Neuronal stem cell (in vitro differentiated cells): Measurements from ENCODE around the gene ARRDC3.
A peak's percentile ranks its signal among the peaks of the same experiment; 100 is the strongest.

Source experiments
- DNase-seq: peaks from one replicate; pipeline ENCODE4 v3.0.0-alpha.2; 2013; ENCODE audit warnings: low spot score
- H2AFZ ChIP-seq: one replicate; pipeline ENCODE4 v1.6.1; 2013; ENCODE audit warnings: mild to moderate bottlenecking, low read length, inconsistent platforms
- H2AK5ac ChIP-seq: 2 replicates; pipeline ENCODE4 v1.6.1; 2013; ENCODE audit warnings: low read depth, mild to moderate bottlenecking, inconsistent platforms, low read length, moderate library complexity, mixed read lengths
- H2BK120ac ChIP-seq: 2 replicates; pipeline ENCODE4 v1.6.1; 2013; ENCODE audit warnings: low read depth, mild to moderate bottlenecking, inconsistent platforms, low read length, moderate library complexity, mixed read lengths
- H2BK12ac ChIP-seq: one replicate; pipeline ENCODE4 v1.6.1; 2013; ENCODE audit warnings: low read length, inconsistent platforms
- H2BK15ac ChIP-seq: 2 replicates; pipeline ENCODE4 v1.6.1; 2013; ENCODE audit warnings: mild to moderate bottlenecking, low read length, inconsistent platforms, mixed read lengths
- H2BK5ac ChIP-seq: one replicate; pipeline ENCODE4 v1.6.1; 2013; ENCODE audit warnings: inconsistent platforms, mild to moderate bottlenecking, low read length, moderate library complexity
- H3K14ac ChIP-seq: one replicate; pipeline ENCODE4 v1.6.1; 2013; ENCODE audit warnings: low read length, inconsistent platforms
- H3K18ac ChIP-seq: 2 replicates; pipeline ENCODE4 v1.6.1; 2013; ENCODE audit warnings: low read length, inconsistent platforms
- H3K23ac ChIP-seq: 2 replicates; pipeline ENCODE4 v1.6.1; 2013; ENCODE audit warnings: low read depth, mild to moderate bottlenecking, mixed read lengths, low read length, inconsistent platforms; ENCODE audit not compliant: poor library complexity
- H3K27ac ChIP-seq: replicated peaks from 3 replicates; pipeline ENCODE4 v1.5.1; 2013; ENCODE audit warnings: low read length, inconsistent platforms
- H3K27me3 ChIP-seq, 3 experiments: 2 replicates each; pipeline ENCODE4 v1.6.1; 2013; ENCODE audit warnings: low read length in 3 of 3, mild to moderate bottlenecking in 2 of 3, inconsistent platforms in 1 of 3, low read depth in 1 of 3, mixed read lengths in 1 of 3, moderate library complexity in 1 of 3; ENCODE audit not compliant: control insufficient read depth in 3 of 3, insufficient read depth in 3 of 3
- H3K36me3 ChIP-seq, 2 donors: replicated peaks in 1 of 2; 2 replicates each; pipeline ENCODE4 v1.6.1; 2013; ENCODE audit warnings: low read length in 2 of 2; ENCODE audit not compliant: control insufficient read depth in 2 of 2, insufficient read depth in 2 of 2
- H3K4ac ChIP-seq: 2 replicates; pipeline ENCODE4 v1.6.1; 2013; ENCODE audit warnings: inconsistent platforms, mild to moderate bottlenecking, low read length, moderate library complexity
- H3K4me1 ChIP-seq, 2 donors: 1 replicate in 1 of 2; 2 replicates in 1 of 2; pipeline ENCODE4 v1.6.1; 2013; ENCODE audit warnings: low read length in 2 of 2, low read depth in 1 of 2; ENCODE audit not compliant: control insufficient read depth in 2 of 2, insufficient read depth in 1 of 2
- H3K4me2 ChIP-seq: one replicate; pipeline ENCODE4 v1.6.1; 2013; ENCODE audit warnings: mild to moderate bottlenecking, low read length, inconsistent platforms; ENCODE audit not compliant: insufficient read depth, poor library complexity, severe bottlenecking
- H3K4me3 ChIP-seq, 2 donors: 2 replicates each; pipeline ENCODE4 v1.5.1; 2013; ENCODE audit warnings: low read length in 2 of 2, mild to moderate bottlenecking in 2 of 2, inconsistent platforms in 1 of 2, moderate library complexity in 1 of 2
- H3K79me1 ChIP-seq: one replicate; pipeline ENCODE4 v1.6.1; 2013; ENCODE audit warnings: low read depth, mild to moderate bottlenecking, inconsistent platforms, low read length, moderate library complexity
- H3K9ac ChIP-seq: one replicate; pipeline ENCODE4 v1.6.1; 2013; ENCODE audit warnings: mild to moderate bottlenecking, low read depth, low read length, inconsistent platforms; ENCODE audit not compliant: poor library complexity
- H3K9me3 ChIP-seq, 2 donors: replicated peaks in 1 of 2; 2 replicates each; pipeline versions ENCODE3 to v1.6.1; 2013; ENCODE audit warnings: low read length in 2 of 2, mild to moderate bottlenecking in 2 of 2, inconsistent platforms in 1 of 2, low read depth in 1 of 2, mixed read lengths in 1 of 2, moderate library complexity in 1 of 2; ENCODE audit not compliant: control insufficient read depth in 2 of 2, insufficient read depth in 1 of 2
- H4K8ac ChIP-seq: one replicate; pipeline ENCODE4 v1.6.1; 2013; ENCODE audit warnings: low read depth, mild to moderate bottlenecking, inconsistent platforms, low read length, moderate library complexity
- H4K91ac ChIP-seq: one replicate; pipeline ENCODE4 v1.6.1; 2013; ENCODE audit warnings: low read length, low read depth, mild to moderate bottlenecking, inconsistent platforms; ENCODE audit not compliant: poor library complexity
- WGBS, 2 donors: extraction: QIAGEN DNeasy Blood & Tissue Kit; methylation state at CpG; one replicate each; pipeline ENCODE4 v1.1.7; 2013; ENCODE audit warnings: missing lambda C conversion rate in 2 of 2, mixed read lengths in 1 of 2; ENCODE audit not compliant: insufficient read length in 2 of 2, insufficient replicate concordance in 1 of 2; ENCODE audit errors: extremely low coverage in 2 of 2; 5-methylcytosine and 5-hydroxymethylcytosine counted together

ARRDC3 gene

DNA sequence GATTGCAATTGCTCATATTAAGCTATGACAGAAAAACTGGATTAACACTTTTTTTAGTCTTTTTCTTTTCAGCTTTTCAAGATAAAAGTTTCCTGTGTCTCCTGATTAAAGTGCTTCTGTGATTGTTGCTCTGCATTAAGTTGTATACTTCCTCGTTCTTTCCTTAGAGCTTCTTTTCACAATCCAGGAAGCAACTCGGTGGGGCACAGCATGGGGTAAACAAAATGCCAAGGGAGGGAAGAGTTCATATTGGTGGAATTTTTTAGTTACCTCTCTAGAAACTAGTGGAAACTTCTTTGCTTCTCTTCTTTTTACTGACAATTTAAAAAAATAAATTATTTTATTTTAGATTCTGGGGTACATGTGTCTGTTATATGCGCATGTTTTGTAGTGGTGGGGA is 37.8 kb upstream of the ARRDC3 start:
- peak overlapping the region; percentile 13 for H2AFZ ChIP-seq
- H3K36me3 ChIP-seq = no peaks in the 10 kb centered on the region
- H2BK5ac ChIP-seq = no peak overlapping the region
- no peak overlapping the region for H3K23ac ChIP-seq
- no peak overlapping the region for H3K4ac ChIP-seq
- no peak for DNase-seq
- no peak overlapping the region for H4K91ac ChIP-seq
- H3K18ac ChIP-seq = no peak overlapping the region
- no peak overlapping the region for H3K4me2 ChIP-seq
- no peak overlapping the region for H3K27ac ChIP-seq
- H3K4me1 ChIP-seq = no peaks in the 10 kb centered on the region
- H3K9ac ChIP-seq = no peak overlapping the region
- H2BK15ac ChIP-seq = no peak overlapping the region
- H2BK120ac ChIP-seq = no peak overlapping the region
- H2AK5ac ChIP-seq = no peak overlapping the region
- H2BK12ac ChIP-seq = no peak overlapping the region
- H3K27me3 ChIP-seq = no peaks in the 10 kb centered on the region
- no CpG with 5 or more reads among the region's 3 CpGs for WGBS, 2 donors
- H4K8ac ChIP-seq = no peak overlapping the region
- no peak overlapping the region for H3K4me3 ChIP-seq
- H3K79me1 ChIP-seq = no peaks in the 10 kb centered on the region
- no peaks in the 10 kb centered on the region for H3K9me3 ChIP-seq
- H3K14ac ChIP-seq = no peak overlapping the region

DNA sequence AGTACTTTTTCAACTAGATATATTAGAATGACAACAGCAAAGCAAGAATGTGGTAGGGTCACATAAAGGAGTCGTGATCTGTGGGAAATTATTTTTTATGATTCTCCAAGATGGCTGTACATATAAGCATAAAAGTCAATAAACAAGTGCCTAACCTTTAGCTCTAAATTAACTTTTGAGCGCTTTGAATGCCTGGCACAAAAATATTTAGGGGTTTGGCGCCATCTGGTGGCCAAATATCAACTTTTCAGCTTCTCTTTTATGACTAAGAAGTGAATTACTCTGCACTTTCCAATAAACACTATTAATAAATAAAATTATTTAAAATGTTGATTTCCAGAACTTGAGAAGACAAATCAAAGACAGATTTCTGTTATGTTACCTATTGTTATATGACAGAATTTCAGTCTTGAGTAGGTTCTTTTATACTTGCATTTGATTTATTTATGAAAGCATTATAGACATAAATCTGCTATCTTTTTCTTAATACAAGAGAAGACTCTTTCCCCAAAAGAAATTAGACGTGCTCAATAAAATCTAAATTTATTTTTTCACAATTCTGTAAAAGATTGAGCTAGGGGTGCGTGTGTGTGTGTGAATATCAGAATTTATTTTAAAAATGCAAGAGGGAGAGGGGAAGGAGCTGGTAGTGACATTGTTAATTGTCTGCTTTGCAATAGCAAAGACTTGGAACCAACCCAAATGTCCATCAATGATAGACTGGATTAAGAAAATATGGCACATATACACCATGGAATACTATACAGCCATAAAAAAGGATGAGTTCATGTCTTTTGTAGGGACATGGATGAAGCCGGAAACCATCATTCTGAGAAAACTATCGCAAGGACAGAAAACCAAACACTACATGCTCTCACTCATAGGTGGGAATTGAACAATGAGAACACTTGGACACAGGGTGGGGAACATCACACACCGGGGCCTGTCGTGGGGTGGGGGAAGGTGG is 36.7 kb upstream of the ARRDC3 start:
- no peak overlapping the region for H3K4me2 ChIP-seq
- peak; percentile 63 for DNase-seq
- H3K4ac ChIP-seq = no peak overlapping the region
- H2BK15ac ChIP-seq = no peak overlapping the region
- H3K4me1 ChIP-seq = no peaks in the 10 kb centered on the region
- no peak overlapping the region for H3K4me3 ChIP-seq
- H2BK12ac ChIP-seq = no peak overlapping the region
- no peaks in the 10 kb centered on the region for H3K27me3 ChIP-seq
- H3K23ac ChIP-seq = no peak overlapping the region
- H2AK5ac ChIP-seq = no peak overlapping the region
- WGBS, 2 donors = no CpG with 5 or more reads among the region's 9 CpGs
- no peaks in the 10 kb centered on the region for H3K9me3 ChIP-seq
- no peak overlapping the region for H2AFZ ChIP-seq
- H4K8ac ChIP-seq = no peak overlapping the region
- no peak overlapping the region for H3K27ac ChIP-seq
- no peak overlapping the region for H2BK5ac ChIP-seq
- no peak overlapping the region for H2BK120ac ChIP-seq
- no peaks in the 10 kb centered on the region for H3K79me1 ChIP-seq
- no peak overlapping the region for H3K18ac ChIP-seq
- no peaks in the 10 kb centered on the region for H3K36me3 ChIP-seq
- no peak overlapping the region for H4K91ac ChIP-seq
- H3K9ac ChIP-seq = no peak overlapping the region
- H3K14ac ChIP-seq = no peak overlapping the region

DNA sequence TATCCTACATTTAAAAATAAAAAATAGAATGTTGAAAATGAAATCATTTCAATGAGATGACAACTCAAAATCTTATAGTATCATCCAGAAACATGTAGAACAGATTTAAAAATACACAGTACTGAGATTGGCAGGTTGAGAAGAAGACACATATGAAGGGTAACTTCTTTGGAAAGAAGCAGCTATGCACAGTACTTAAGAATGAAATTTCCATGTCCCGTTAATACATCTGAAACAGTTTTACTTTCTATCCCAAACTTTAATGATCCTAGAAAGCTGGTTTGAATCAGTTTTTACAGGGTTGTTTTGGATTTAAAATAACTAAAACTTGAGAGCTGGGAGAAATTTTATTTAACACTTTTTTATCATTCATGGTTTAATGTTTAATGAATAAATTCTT is 36.0 kb upstream of the ARRDC3 start:
- no peaks in the 10 kb centered on the region for H3K9me3 ChIP-seq
- no peak for DNase-seq
- H2BK120ac ChIP-seq = no peak overlapping the region
- no peak overlapping the region for H3K4me2 ChIP-seq
- no peak overlapping the region for H3K23ac ChIP-seq
- no CpG with 5 or more reads among the region's 1 CpG for WGBS, 2 donors
- H3K4ac ChIP-seq = no peak overlapping the region
- H3K36me3 ChIP-seq = no peaks in the 10 kb centered on the region
- no peak overlapping the region for H2AFZ ChIP-seq
- no peaks in the 10 kb centered on the region for H3K4me1 ChIP-seq
- no peak overlapping the region for H4K91ac ChIP-seq
- no peak overlapping the region for H3K14ac ChIP-seq
- H2BK5ac ChIP-seq = no peak overlapping the region
- no peak overlapping the region for H2AK5ac ChIP-seq
- no peak overlapping the region for H3K9ac ChIP-seq
- H3K27ac ChIP-seq = no peak overlapping the region
- no peaks in the 10 kb centered on the region for H3K79me1 ChIP-seq
- H3K18ac ChIP-seq = no peak overlapping the region
- no peak overlapping the region for H3K4me3 ChIP-seq
- H2BK15ac ChIP-seq = no peak overlapping the region
- no peaks in the 10 kb centered on the region for H3K27me3 ChIP-seq
- no peak overlapping the region for H4K8ac ChIP-seq
- no peak overlapping the region for H2BK12ac ChIP-seq

DNA sequence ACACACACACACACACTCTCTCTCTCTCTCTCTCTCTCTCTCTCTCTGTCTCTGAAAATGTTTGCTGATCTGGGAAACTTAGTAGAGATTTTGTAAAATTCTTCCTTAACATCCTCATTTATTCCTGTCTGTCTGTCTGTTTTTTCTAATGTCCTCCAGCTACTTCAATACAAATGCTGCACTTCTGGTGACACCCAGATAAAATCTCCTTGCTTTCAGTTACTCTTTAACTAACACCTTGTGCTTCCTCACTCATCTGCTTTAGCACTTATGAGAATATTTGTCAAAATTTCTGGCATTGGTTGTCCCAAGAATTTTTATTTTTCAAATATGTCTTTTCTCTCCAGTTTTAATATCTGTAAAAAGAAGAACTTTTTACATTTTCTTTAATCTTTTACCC is 35.0 kb upstream of the ARRDC3 start:
- H3K18ac ChIP-seq = no peak overlapping the region
- DNase-seq = no peak
- H3K4ac ChIP-seq = no peak overlapping the region
- H2AK5ac ChIP-seq = no peak overlapping the region
- H3K27ac ChIP-seq = no peak overlapping the region
- H3K23ac ChIP-seq = no peak overlapping the region
- no peak overlapping the region for H3K4me3 ChIP-seq
- H3K36me3 ChIP-seq = no peaks in the 10 kb centered on the region
- no peak overlapping the region for H4K8ac ChIP-seq
- no peaks in the 10 kb centered on the region for H3K4me1 ChIP-seq
- no peak overlapping the region for H2BK12ac ChIP-seq
- H2BK120ac ChIP-seq = no peak overlapping the region
- H3K9ac ChIP-seq = no peak overlapping the region
- no peaks in the 10 kb centered on the region for H3K9me3 ChIP-seq
- H2AFZ ChIP-seq = no peak overlapping the region
- H3K27me3 ChIP-seq = no peaks in the 10 kb centered on the region
- H3K79me1 ChIP-seq = no peaks in the 10 kb centered on the region
- no peak overlapping the region for H4K91ac ChIP-seq
- H2BK15ac ChIP-seq = no peak overlapping the region
- H3K14ac ChIP-seq = no peak overlapping the region
- H2BK5ac ChIP-seq = no peak overlapping the region
- H3K4me2 ChIP-seq = no peak overlapping the region
